VCaP (cell line): Measurements from ENCODE around the gene UBE3A.
"Not testable (repeated sequence)": the region's sequence is repeated elsewhere in the genome, so short reads cannot be mapped to it uniquely, and the experiment has no call there.

Experiments used
- H3K27ac ChIP-seq: fragments of 450-650 bp; 2 replicates; pipeline ENCODE4 v1.5.1; 2017
- CTCF ChIP-seq: fragments of 450-650 bp; conservative IDR thresholded peaks from 2 replicates; pipeline ENCODE4 v1.5.1; 2017; ENCODE audit warnings: mild to moderate bottlenecking, moderate library complexity

The UBE3A gene

GRCh38 chr15:25454771-25455170 is 15.9 kb upstream of the UBE3A start:
- TF ChIP-seq CTCF = no peak
- no peak overlapping the region for H3K27ac ChIP-seq

- H3K27ac ChIP-seq = not testable (repeated sequence)
Measured at GRCh38 chr15:25453246-25453645, 14.4 kb upstream of the UBE3A start.

- no peak overlapping the region for H3K27ac ChIP-seq
- TF ChIP-seq CTCF = no peak
Measured at GRCh38 chr15:25451501-25451900, 12.7 kb upstream of the UBE3A start.

GRCh38 chr15:25450163-25450562 is 11.3 kb upstream of the UBE3A start:
- TF ChIP-seq CTCF = no peak

GRCh38 chr15:25446076-25446475 is 7.3 kb upstream of the UBE3A start:
- no peak for TF ChIP-seq CTCF

More at GRCh38 chr15:25450163-25450562, 11.3 kb upstream of the UBE3A start:
- H3K27ac ChIP-seq = no peak overlapping the region

GRCh38 chr15:25445412-25445811 is 6.6 kb upstream of the UBE3A start:
- TF ChIP-seq CTCF = no peak
- H3K27ac ChIP-seq = no peak overlapping the region

More at GRCh38 chr15:25446076-25446475, 7.3 kb upstream of the UBE3A start:
- no peak overlapping the region for H3K27ac ChIP-seq

- peak overlapping the region; percentile 99; the same call in 1 of the 2 replicates for H3K27ac ChIP-seq
- TF ChIP-seq CTCF = no peak
Measured at GRCh38 chr15:25441111-25441510, 2.3 kb upstream of the UBE3A start.

- TF ChIP-seq CTCF = no peak
- H3K27ac ChIP-seq = peak overlapping the region; percentile 99
Measured at GRCh38 chr15:25439369-25439836, 579 bp upstream of the UBE3A start.
